AG04450 (cell line): ENCODE results near the gene MACO1. TPM values are rescaled to one million over a fixed set of nuclear protein-coding genes. Genes with fewer than 3 reads are reported as not detected.

Source experiments
- CTCF ChIA-PET: fragments of 300-600, 350-600 bp; formaldehyde crosslinking; extraction: SDS; loops from one replicate; lab custom pipeline; 2022; ENCODE audit warnings: antibody characterized with exemption, inconsistent platforms; lab: Charles Lee
- POLR2A ChIA-PET: fragments of 350-600 bp; formaldehyde crosslinking; extraction: SDS; loops from one replicate; lab custom pipeline; 2021; ENCODE audit warnings: antibody characterized with exemption, inconsistent platforms; lab: Yijun Ruan, JAX
- DNase-seq: peaks from one replicate; pipeline ENCODE4 v3.0.0-alpha.2; 2011; ENCODE audit warnings: low read depth, low spot score
- H3K27ac ChIP-seq: one replicate; pipeline ENCODE4 v1.5.1; 2012; ENCODE audit warnings: low read depth, low read length, control low read depth
- H3K27me3 ChIP-seq: one replicate; pipeline ENCODE4 v1.6.0; 2012; ENCODE audit warnings: low read length; ENCODE audit not compliant: control insufficient read depth, insufficient read depth
- H3K4me3 ChIP-seq: 2 replicates; pipeline ENCODE4 v1.5.1; 2011; ENCODE audit warnings: mild to moderate bottlenecking, low read depth, low read length, control low read depth
- H3K9me3 ChIP-seq: 2 replicates; pipeline ENCODE4 v1.5.1; 2012; ENCODE audit warnings: low read length; ENCODE audit not compliant: control insufficient read depth, insufficient read depth
- polyA plus RNA-seq: library from polyadenylated mRNA; depleted of rRNA; stranded (reverse); fragments of >200 nt; gene quantifications from 2 replicates; pipeline ENCODE4 v1.2.3, GENCODE V29; 2011
- TF ChIP-seq, protein P1 (sequence below): IDR thresholded peaks from 2 replicates; pipeline ENCODE4 v1.5.1; 2011; ENCODE audit warnings: low read depth, low read length, control low read depth, inconsistent platforms

MACO1 gene
- polyA plus RNA-seq, 1 experiment = 16.7 TPM

DNA sequence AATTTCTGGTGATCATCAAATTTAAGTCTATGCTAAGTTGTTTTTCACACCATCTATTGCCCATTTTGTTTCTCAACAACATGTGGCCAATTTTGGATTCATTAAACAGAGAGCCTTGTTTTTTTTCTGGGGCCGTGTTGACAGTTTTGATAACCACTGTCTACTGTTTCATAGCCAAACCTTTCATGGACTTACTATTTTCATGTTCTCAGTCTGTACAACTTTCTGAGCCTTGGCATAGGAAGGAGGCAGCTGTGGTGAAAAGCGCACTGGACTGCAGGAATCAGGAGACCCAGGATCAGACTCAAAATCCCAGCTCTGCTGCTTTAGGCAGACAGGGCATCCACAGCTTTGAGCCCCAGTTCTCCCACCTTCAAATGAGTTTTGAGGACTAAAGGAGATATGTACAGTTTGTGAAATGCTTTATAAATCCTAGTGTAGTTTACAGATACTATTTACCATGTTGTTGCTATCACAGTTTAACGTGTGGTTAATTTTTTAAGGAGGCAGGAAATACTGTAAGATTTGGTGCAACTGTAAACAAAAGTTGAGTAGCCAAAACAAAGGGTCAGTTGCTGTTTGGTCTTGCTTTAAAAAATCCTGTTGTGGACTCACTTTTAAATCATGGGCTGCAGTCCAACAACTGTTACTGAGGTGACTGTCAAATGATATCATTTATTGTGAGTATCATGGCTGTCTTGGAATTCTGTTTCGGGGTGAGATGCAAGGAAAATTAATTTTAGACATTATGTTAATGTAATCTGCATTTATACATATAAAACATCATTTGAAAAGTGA, 2.9 kb downstream of the MACO1 start:
- TF ChIP-seq, protein P1, sequence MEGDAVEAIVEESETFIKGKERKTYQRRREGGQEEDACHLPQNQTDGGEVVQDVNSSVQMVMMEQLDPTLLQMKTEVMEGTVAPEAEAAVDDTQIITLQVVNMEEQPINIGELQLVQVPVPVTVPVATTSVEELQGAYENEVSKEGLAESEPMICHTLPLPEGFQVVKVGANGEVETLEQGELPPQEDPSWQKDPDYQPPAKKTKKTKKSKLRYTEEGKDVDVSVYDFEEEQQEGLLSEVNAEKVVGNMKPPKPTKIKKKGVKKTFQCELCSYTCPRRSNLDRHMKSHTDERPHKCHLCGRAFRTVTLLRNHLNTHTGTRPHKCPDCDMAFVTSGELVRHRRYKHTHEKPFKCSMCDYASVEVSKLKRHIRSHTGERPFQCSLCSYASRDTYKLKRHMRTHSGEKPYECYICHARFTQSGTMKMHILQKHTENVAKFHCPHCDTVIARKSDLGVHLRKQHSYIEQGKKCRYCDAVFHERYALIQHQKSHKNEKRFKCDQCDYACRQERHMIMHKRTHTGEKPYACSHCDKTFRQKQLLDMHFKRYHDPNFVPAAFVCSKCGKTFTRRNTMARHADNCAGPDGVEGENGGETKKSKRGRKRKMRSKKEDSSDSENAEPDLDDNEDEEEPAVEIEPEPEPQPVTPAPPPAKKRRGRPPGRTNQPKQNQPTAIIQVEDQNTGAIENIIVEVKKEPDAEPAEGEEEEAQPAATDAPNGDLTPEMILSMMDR = no peak
- Histone ChIP-seq H3K27ac (no peak overlapping the region), H3K27me3 (no peaks in the 10 kb centered on the region), H3K9me3 (no peaks in the 10 kb centered on the region), H3K4me3 (no peak overlapping the region)
- ChIA-PET CTCF (interaction anchor here (1.1 kb wide), 1 partner anchor 38 kb away, joined by 3 read pairs; no protein-coding TSS in a partner anchor), POLR2A (no interaction called here)
- DNase-seq = no peak

DNA sequence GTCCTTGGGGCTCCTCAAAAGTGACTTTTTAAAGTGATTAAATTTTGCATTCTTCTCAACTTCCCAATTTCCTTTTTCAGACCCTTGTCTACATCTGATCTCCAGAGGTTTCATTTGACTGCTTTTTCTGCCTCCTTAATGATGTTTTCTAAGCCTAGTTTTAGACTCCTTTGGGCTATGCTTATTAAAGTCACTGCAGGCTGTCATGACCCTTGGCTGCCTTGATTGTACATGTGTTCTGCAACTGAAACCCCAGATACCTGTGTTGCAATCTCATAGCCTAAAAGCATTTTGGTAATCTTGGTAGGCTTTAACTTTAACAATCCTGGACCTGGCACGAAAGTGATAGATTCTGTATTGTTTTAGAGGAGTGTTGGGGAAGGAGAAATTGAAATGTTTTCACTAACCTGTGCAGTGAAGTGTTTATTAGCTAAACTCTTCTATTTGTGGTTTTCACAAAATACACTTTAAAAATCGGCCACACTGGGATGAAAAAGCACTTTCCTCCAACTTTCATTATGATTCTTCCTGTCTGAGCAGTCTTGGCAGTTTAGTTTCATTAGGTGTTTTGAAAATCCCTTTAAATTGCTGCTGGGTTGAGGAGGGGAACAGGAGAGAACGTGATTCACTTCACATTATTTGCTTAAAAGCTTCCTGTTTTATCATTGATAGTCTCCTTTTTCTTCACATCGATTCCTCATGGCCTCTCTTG, 4.9 kb downstream of the MACO1 start:
- no peak for DNase-seq
- TF ChIP-seq, protein P1 = no peak
- POLR2A ChIA-PET = no interaction called here
- CTCF ChIA-PET = no interaction called here
- Histone ChIP-seq H3K9me3 (no peaks in the 10 kb centered on the region), H3K4me3 (no peak overlapping the region), H3K27me3 (no peaks in the 10 kb centered on the region), H3K27ac (no peak overlapping the region)

DNA sequence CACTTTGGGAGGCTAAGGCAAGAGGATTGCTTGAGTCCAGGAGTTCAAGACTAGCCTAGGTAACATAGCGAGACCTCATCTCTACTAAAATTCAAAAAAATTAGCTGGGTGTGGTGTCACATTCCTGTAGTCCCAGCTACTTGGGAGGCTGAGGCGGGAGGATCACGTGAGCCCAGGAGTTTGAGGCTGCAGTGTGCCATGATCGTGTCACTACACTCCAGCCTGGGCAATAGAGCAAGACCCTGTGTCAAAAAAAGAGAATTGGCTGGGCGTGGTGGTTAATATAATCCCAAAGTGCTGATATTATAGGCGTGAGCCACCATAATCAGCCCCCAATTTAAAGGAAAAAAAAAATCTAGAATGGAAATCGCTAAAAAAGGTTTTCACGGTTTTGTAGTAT, 7.0 kb downstream of the MACO1 start:
- ChIA-PET CTCF (interaction anchor here (0.7 kb wide), 1 partner anchor 384 kb away, joined by 4 read pairs; no protein-coding TSS in a partner anchor), POLR2A (no interaction called here)
- TF ChIP-seq, protein P1 = no peak

DNA sequence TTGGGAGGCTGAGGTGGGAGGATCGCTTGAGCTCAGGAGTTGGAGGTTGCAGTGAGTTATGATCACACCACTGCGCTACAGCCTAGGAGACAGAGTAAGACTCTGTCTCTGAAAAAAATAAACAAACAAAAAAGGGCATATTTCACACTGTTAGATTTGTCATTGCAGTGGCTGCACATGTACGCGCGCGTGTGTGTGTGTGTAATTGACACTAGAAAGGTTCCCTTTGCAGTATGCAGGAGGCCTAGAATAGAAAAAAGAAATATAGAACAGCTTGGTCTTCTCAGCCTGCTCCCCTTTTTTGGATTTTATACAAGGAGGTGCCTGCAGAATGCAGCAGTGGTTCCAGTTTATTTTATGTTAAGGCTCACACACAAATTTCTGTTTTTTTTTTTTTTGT, 8.6 kb downstream of the MACO1 start:
- DNase-seq = no peak
- Histone ChIP-seq H3K27ac (no peak overlapping the region), H3K4me3 (no peak overlapping the region), H3K27me3 (no peaks in the 10 kb centered on the region), H3K9me3 (no peaks in the 10 kb centered on the region)
- ChIA-PET POLR2A (no interaction called here), CTCF (interaction anchor here (1.2 kb wide), 1 partner anchor 48 kb away, joined by 5 read pairs; no protein-coding TSS in a partner anchor)
- TF ChIP-seq, protein P1 = no peak

More for the DNA sequence above, 7.0 kb downstream of the MACO1 start:
- H3K9me3 ChIP-seq = no peaks in the 10 kb centered on the region
- no peak for DNase-seq
- no peak overlapping the region for H3K27ac ChIP-seq
- H3K4me3 ChIP-seq = no peak overlapping the region
- no peaks in the 10 kb centered on the region for H3K27me3 ChIP-seq

DNA sequence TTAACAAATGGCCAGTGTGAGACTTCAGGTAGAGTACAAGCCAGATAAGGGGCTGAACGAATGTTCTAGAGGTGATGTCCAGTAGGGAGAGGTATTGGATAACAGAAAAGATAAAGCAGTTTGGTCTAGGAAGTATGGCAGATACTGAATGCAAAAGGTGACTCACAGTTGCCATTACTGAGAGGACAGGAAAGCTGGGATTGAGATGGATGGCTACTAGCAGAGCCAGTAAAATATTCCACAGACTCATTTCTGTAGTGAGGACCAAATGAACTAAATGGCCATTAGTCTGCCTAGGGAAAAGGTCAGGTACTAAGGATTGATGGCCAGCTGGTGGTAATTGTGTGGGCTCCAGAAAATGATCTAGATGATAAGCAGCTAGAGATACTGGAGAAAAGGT, 11.5 kb downstream of the MACO1 start:
- Histone ChIP-seq H3K27ac (no peak overlapping the region), H3K4me3 (no peak overlapping the region), H3K9me3 (no peaks in the 10 kb centered on the region), H3K27me3 (no peaks in the 10 kb centered on the region)
- ChIA-PET POLR2A (interaction anchor here (1.7 kb wide), 1 partner anchor 195 kb away, joined by 4 read pairs; the partner anchor contains the start of gene RSRP1), CTCF (no interaction called here)
- DNase-seq = no peak
- TF ChIP-seq, protein P1 = no peak; the same call in 1 of the 2 replicates
